NCI-H2171 (cell line): ENCODE data around the gene L3MBTL2.
A peak's percentile ranks its signal among the peaks of the same experiment; 100 is the strongest.

Experiments
- DNase-seq: peaks from one replicate; lab custom pipeline; 2025; lab: John Stamatoyannopoulos, UW

Gene L3MBTL2

GRCh38 chr22:41215409-41215808 lies 10.3 kb downstream of the L3MBTL2 start:
- no peak for DNase-seq

- no peak for DNase-seq
Observed at GRCh38 chr22:41215926-41216325, 10.8 kb downstream of the L3MBTL2 start.

- DNase-seq: no peak
Observed at GRCh38 chr22:41216984-41217383, 11.9 kb downstream of the L3MBTL2 start.

DNA sequence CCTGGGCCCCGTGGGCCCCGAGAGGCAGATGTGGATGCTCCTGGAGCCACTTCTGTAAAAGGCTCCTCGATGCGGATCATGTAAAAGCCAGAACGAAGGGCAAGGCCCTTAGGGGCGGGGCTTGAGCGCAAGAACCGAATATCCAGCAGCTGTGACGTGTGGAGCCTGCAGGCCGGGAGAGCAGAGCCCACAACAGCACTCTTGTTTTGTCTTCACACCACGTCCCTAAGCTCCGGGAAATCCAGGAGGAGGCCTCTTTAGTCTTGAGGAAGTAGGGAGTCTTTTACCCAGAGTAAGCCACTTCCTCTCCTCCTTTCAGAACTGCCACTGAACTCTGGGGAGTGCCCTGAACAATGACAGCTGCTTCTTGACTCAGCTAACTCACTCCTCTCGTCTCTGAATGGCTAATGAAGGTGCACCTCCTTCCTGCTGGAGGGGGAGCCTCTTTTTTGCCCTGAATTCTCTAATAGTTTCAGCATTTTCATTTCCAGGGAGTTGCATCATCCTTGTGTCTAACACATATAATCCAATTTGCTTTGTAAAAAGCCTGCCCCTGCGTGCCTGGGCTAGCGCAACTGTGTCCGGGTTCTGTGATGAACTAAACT lies 12.5 kb downstream of the L3MBTL2 start:
- DNase-seq: no peak

GRCh38 chr22:41222846-41223507 lies 17.9 kb downstream of the L3MBTL2 start:
- DNase-seq: no peak

DNA sequence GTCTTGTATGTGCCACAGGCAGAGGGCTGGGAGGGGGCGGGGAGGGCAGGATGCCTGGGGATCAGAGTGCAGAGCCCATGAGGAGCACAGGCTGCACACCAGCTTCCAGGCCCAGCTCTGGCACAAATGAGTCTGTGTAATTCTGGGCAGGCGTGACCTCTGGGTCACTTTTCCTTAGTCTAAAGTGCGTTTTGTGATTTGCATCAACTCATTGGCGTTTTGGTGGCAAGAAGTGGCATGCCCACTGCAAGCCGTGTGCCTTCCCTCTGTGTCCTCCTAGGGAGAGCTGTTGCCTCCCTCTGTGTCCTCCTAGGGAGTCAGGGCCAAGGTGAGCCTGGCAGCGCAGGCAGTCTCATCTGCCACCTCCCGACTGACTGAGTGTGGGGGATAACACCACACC lies 18.4 kb downstream of the L3MBTL2 start:
- no peak for DNase-seq

DNA sequence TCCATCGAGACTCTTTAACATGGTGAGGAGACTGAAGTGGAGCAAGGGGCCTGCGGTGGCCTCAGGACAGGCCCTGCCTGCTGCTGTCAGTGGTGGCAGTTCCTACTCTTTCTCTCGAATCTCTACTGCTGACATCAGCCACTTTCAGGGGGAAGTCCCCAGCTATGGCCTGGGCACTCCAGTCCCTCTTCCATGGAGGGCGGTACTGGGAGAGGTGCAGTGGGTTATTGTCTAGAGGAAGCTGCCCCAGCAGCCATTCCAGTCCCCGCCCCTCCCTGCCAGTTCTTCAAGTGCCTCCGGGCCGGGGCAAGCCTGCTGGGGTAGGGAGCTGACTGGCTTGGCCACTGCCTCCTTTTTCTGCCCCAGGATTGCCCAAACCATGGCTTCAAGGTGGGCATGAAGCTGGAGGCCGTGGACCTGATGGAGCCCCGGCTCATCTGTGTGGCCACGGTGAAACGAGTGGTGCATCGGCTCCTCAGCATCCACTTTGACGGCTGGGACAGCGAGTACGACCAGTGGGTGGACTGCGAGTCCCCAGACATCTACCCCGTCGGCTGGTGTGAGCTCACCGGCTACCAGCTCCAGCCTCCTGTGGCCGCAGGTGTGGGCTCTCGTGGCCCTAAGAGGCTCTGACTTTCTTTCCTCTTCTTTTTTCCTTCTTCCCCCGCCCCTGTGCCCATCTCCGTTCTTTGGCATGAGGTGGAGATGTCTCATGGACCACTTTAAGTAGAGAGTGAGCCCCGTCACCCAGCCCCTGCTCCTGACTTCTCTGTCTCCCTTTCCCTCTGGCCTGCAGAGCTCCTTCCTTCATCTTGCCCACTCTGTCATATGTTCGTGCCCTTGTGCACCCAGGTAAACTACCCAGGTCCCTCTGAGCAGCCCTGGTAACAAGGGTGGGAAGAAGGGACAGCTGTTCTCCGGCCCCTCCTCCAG lies 21.9 kb downstream of the L3MBTL2 start:
- no peak for DNase-seq

- no peak for DNase-seq
Observed at GRCh38 chr22:41229215-41229614, 24.1 kb downstream of the L3MBTL2 start.

GRCh38 chr22:41229730-41230400 lies 24.8 kb downstream of the L3MBTL2 start:
- no peak for DNase-seq

- DNase-seq: no peak
Observed at GRCh38 chr22:41230401-41230785, 25.3 kb downstream of the L3MBTL2 start.

DNA sequence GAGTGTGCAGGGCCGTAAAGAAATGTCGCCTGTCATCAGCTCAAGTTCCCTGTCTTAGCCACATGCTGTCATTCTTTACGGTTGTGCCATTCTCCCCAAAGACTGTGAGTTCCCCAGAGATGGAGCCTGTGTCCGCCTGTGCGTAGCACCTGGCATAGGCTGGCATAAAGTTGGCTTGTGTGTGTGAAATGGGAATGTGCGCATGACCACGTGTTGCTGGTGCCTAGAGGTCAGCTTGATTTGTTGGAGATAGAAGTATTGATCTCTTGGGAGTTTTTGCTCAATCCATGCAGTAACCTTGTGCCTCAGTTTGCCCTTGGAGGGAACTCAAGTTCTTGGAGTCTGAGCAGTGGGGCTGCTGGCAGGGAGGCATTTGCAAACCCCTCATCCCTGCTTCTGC lies 26.3 kb downstream of the L3MBTL2 start:
- no peak for DNase-seq

GRCh38 chr22:41234815-41235695 lies 29.9 kb downstream of the L3MBTL2 start:
- DNase-seq: no peak

DNA sequence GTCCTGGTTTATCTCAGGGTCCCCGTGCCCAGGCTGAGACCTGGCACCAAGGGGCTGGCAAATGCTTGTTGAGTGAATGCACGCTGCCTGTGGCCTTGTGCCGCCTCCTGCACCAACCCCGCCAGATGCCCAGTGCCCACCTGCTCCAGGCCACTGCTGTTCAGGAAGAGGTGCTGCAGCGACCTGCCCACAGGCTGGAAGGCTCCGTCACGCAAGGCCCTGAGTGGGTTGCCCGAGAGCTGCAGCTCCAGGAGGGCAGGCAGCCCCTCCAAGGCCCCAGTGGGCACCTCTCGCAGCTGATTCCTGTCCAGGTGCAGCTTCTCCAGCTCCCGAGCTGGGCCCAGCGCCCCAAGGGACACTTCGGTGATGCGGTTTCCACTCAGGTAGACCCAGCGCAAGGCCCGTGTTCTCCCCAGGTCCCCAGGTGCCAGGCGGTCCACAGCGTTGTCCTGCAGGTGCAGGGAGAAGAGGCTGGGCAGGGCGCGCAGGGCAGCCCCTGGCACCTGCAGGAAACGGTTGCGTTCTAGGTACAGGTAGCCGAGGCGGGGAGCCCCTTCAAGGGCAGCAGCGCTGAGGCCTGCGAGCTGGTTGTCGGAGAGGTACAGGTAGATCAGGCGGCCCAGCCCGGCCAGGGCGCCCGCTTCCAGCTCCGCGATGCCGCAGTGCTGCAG lies 32.1 kb downstream of the L3MBTL2 start:
- no peak for DNase-seq

GRCh38 chr22:41237707-41238569 lies 32.8 kb downstream of the L3MBTL2 start:
- peak; percentile 65 for DNase-seq

DNA sequence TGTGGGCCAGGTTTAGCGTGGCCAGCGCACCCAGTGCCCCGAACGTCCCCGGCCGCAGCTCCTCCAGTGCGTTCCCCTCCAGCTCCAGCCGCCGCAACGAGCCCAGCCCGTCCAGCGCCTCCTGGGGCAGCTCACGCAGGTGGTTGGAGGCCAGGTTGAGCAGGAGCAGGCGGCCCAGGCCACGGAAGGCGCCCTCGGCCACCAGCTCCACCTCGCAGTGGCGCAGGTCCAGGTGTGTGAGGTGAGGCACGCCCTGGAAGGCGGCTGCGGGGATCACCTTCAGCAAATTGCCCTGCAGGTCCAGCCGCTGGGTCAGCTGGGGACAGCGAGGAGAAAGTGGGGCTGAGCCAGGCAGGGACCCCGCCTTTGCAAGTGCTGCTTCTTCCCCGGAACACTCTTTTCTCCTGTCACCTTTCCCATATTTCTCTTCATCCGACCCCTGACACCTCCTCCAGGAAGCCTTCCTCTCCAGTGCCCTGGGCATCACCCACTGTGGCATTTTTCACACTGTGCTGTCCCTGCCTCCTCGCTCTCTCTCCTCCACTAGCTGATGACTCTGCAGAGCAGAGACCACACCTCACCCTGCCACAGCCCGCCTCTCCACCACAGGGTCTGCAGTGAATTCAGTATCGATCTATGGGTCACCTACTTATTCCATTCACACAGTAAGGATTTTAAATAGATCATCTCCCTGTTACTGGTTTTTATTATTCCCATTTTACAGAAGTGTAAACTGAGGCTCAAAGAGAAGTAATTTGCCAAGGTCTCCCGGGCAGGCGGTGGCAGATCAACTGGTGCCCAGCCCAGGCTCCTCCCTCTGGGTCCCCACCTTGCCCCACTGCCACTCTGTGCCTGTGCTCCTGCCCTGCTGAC lies 33.7 kb downstream of the L3MBTL2 start:
- DNase-seq: no peak

DNA sequence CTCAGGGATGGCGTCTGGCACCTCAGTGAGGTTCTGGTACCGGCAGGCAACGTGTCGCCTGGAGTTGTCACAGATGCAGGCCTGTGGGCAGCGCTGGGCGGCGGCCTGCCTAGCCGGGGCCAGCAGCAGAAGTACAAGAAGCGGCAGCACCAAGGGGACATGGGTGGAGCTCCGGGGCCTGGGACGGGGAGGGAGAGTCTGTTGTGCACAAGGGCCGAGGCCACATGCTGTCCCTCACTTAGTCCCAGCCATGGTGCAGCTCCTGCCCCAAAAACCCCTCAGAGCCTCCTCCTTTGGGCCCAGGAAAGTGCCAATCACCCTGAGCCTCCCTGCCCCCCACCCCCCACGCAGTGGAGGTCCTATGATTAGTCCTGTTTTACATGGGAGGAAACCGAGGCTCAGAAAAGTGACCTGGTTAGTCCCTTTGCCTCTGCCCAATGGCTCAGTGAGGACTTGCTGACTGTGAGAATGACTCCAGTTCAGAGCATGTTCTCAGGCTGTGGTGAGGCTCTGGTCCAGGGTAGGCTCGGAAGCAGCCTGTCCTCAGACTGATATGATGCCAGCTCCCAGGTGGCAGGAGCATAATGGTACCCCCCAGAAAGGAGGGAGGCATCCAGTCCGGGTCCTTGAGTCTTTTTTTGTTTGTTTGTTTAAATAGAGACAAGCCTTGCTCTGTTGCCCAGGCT lies 34.5 kb downstream of the L3MBTL2 start:
- no peak for DNase-seq

DNA sequence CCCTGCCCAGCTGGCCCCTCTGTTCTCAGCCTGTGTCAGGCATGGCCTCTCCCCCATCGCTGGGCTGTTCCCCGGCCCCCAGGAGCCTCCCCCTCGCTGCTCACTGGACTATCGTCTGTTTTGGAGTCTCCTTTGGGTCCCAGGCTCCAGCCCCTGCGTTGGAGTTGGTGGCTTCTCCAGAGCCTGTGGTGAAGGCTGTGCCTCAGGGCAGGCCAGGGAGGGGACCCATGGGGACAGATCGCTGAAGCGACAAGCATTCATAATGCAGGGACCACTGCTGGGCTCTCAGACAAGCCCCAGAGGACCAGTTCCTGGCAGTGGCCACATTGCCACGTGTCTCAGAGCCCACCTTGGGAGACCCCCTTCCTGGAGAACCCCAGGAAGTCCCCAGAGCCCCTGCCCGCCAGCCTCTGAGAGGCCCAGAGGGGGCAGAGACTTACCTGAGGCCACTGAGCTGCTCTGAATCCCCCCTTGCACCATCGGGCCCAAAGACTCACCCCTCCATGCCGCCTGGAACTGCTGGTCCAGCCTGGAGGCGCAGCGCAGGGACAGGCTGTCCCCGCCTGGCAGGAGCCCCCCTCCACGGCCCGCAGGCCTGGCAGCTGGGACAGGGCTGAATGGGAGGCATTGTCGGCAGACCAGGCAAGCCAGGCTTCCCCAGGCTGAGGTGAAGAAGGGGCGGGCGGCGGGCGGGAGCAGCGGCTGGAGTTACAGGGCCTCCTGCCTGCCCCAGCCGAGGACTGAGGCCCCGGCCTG lies 35.4 kb downstream of the L3MBTL2 start, which contains the start of gene CHADL:
TSS of gene CHADL (minus strand) at position 555 of the 756 bp plus-strand sequence. CDS start at position 505, 50 bp downstream.
- DNase-seq: no peak
